Pulmonary artery endothelial cell (primary cell): ENCODE data around the gene EID3. TPM values are rescaled to one million over a fixed set of nuclear protein-coding genes. Genes with fewer than 3 reads are reported as not detected.
"Not testable (repeated sequence)": the region's sequence is repeated elsewhere in the genome, so short reads cannot be mapped to it uniquely, and the experiment has no call there.

Source experiments
- DNase-seq: peaks from one replicate; pipeline ENCODE4 v3.0.0-alpha.2; 2011; ENCODE audit warnings: low read depth, low spot score
- total RNA-seq: library from RNA; depleted of rRNA; stranded (reverse); fragments of >200 nt; gene quantifications from 2 replicates; pipeline ENCODE4 v1.2.3, GENCODE V29; 2014

EID3 gene
- total RNA-seq, 1 donor from 2014 or later, result 5.1 TPM

- no peak for DNase-seq
These were observed 8.7 kb downstream of the EID3 start for GRCh38 chr12:104312202-104312601.

DNA sequence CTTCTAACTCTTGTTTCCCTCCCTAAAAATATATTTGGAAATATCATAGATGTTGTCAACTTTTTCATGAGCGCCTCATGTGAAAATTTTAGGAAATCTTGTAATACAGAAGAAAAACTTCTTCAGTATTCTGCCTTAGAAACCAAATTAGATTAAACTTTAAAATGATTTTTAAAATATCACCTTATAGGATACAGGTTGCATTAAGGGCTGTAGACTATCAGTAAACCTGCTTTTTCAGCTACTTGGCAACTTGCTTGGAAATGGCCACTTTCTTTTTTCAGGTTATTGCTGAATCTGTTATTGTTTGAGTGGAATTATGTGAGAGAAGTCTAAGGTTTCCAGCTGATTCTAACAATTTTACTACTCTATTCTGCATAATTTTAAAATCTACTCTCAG lies 9.1 kb downstream of the EID3 start:
- no peak for DNase-seq

DNA sequence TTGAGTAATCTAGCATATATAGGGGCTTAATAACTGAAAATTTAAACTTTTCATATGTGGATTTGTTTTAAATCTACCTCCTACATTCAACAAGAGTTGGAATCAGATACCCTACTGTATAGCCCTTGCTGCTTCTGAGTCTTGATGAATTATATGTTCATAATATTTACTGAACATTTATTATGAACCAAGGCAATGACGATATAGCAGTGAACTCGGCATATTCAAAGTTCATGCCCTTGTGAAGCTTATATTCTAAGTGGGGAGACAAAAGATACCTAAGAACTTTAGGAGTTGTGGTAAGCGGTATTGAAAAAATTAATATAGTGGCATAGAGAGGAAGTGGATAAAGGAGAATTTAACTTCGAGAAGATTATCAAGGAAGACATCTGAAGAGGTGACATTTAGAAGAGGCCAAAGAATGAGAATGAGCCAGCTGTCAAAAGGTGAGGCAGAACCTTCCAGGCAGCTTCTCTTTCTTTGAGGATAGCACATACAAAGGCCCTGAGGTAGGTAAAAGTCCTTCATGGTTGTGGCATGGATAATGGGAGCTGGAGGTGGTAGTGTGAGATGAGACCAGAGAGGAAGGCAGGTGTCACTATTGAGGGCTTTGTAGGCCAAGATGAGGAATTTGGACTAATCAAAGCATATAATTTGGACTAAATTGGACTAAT lies 10.2 kb downstream of the EID3 start:
- no peak for DNase-seq

GRCh38 chr12:104314242-104314614 lies 10.7 kb downstream of the EID3 start:
- DNase-seq, result no peak

DNA sequence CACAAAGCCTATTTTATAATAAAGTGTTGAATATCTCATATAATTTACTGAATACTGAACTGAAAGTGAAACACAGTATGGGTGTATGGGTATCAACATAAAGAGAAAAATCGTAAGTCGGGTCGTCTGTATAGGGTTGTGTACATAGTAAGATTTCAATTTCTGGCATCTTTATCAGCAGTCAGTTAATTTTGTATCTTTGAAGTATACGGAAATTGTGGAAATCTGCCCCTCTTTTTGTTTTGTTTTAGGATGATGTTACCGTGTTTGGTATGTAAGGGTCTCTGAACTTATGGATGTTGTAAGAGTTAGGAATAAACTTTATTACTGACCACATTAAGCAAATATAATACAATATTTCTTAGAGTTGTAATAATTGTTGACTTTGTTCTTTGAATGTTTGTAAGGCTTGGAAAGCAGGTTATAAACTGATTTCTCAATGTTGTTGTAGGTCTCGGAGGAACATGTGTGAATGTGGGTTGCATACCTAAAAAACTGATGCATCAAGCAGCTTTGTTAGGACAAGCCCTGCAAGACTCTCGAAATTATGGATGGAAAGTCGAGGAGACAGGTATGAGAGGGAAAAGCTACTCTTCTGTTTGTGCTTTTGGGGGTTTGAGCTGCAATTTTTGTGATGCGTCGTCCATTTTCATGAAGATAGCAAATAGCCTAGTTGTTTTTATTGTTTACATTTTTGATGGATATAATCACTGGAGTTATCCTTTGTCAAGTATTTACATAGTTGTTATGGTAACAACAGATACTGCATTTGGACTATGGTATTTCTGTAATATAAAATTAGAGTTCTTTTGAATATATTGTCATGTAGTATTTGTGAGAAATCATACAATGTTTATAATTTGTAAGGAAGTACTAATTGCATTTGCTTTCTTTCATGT lies 12.0 kb downstream of the EID3 start:
- DNase-seq, result no peak

- DNase-seq, result no peak
These were observed 13.4 kb downstream of the EID3 start for GRCh38 chr12:104316936-104317335.

- DNase-seq, result no peak
These were observed 14.1 kb downstream of the EID3 start for GRCh38 chr12:104317538-104318210.

GRCh38 chr12:104319028-104319427 lies 15.5 kb downstream of the EID3 start:
- DNase-seq, result no peak

DNA sequence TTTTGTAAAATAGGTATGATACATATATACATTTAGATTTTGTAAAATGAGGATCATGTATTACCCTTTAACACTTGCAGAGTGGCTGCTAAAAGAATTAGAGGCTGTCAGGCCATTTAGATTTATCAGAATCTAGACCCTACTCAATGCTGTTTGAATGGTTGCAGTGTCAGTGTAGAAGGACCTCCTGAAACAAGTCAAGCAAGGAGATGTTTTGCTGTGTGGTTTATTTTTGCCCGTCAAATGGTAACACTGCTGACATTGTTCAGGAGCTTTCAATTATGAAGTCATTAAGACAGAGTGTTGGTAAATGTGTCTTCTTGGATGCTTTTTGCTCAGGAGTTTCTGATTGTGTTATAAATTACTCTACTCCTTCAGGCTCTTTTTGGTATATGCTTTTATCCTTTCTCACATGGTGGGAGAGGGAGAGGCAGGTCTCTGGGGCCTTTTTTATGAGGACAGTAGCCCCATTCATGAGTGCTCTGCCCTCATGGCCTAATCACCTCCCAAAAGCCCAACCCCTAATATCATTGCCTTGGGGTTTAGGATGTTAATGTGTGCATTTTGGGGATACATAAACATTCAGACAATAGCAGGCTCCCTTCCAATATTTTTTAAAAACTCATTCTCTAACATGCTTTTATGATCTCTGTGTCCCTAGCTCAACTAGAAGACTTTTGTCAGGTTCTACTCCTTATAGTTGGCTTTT lies 16.5 kb downstream of the EID3 start:
- DNase-seq, result no peak

DNA sequence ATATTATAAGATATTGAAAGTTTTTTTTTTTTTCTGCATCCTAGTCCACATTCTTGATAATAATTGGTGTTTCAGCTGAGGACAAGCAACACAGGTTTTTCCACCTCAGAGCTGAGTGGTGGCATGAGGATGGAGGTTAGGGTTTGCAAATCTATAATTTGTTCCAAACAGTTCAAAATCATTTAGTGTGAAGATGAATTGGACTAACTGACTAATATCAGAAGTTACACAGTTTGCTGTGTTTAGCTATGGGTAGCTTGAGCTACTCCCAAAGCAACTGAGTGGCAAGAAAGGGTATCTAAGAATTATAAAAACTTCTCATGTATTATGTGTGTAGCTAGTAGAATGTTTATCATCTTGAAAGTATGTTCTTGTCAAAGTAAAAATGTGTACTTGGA lies 17.1 kb downstream of the EID3 start:
- no peak for DNase-seq

GRCh38 chr12:104321949-104322348 lies 18.4 kb downstream of the EID3 start:
- no peak for DNase-seq

GRCh38 chr12:104322533-104322932 lies 19.0 kb downstream of the EID3 start:
- not testable (repeated sequence) for DNase-seq

- DNase-seq, result no peak
These were observed 20.4 kb downstream of the EID3 start for GRCh38 chr12:104323899-104324298.

GRCh38 chr12:104328278-104328677 lies 24.7 kb downstream of the EID3 start:
- not testable (repeated sequence) for DNase-seq

DNA sequence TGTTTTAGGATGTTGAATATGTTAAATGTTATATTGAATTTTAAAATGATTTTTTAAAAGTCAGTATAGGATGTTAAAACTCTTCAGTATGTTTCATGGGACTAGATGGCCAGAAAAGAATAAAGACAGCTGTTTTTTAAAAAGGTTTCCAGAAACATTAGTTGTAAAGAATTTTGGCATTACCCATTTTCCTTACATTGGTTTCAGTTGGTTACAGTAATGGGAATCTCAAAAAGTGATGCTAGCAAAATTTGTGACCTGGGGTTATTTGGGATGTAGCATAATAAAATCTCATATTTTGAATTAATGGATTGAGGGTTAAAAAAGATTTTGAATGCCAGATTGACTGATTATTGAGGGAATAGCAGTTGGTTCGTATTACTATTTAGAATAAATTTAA lies 25.3 kb downstream of the EID3 start:
- DNase-seq, result no peak

GRCh38 chr12:104329707-104330532 lies 26.4 kb downstream of the EID3 start:
- no peak for DNase-seq

- DNase-seq, result no peak
These were observed 27.8 kb downstream of the EID3 start for GRCh38 chr12:104331376-104331775.

- not testable (repeated sequence) for DNase-seq
These were observed 28.7 kb downstream of the EID3 start for GRCh38 chr12:104332273-104332672.

DNA sequence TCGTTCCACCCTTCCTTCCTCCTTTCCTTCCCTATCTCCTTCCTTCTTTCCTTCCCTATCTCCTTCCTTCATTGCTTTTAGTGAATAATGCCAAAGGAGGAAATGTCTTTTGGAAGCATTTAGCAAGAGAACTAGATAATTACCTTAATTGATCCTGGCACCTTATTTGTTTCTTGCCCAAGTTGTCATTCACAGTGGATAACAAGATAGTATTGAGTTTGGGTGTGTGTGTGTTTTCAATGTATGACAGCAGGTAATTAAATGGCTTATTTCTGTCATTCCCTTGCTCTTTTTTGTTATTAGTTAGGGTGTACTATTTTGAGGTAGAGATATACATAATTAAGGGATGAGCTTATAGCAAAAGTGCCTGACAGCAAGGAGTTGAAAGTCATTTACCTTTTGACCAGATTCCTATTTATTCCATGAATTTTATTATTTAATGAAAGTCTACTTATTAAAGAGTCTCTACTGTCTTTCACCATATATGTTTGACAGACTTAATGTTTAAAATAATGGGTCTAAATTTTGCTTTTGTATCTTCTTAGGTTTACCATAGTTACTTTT lies 30.2 kb downstream of the EID3 start:
- DNase-seq, result no peak

- DNase-seq, result no peak
These were observed 31.0 kb downstream of the EID3 start for GRCh38 chr12:104334581-104334980.
